ENCODE data around the gene MRAP2. TPM values are rescaled to one million over a fixed set of nuclear protein-coding genes. Genes with fewer than 3 reads are reported as not detected.

The MRAP2 gene
- polyA plus RNA-seq, 6 donors from 2014 or later = 0.12 to 0.54 TPM; not detected in 4

DNA sequence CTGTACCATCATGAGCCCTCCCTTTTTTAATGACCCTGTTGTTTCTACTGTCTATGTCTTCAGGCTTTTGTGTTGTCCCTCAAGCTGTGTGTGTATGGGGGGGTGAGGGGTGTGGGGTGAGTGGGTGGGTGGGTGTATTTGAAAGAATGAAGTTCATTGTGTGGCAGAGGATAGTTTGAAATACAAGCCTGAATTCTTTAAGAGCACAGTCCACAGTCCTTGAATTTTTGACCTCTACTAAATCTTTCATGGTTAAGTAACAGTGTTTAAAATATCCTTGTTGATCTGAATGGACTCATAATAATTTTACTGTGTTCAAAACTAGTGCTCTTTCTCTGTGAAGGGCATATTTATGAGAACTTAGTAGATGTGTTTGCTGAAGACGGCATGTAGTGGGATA is 10.0 kb downstream of the MRAP2 start:
- peaks cover 0 to 4% (median 0%) of the 10 kb centered on the region in 7 donors for H3K9me3 Mint-ChIP-seq
- H3K27ac Mint-ChIP-seq = no peak overlapping the region
- ATAC-seq (ENCODE audit: low read depth in 2 of 2) (no peak), DNase-seq (no peak)
- no peak overlapping the region for H3K4me3 Mint-ChIP-seq
- no peaks in the 10 kb centered on the region for H3K4me1 Mint-ChIP-seq
- H3K27me3 Mint-ChIP-seq = peaks cover 15 to 36% (median 29%) of the 10 kb centered on the region in 3 donors
- H3K36me3 Mint-ChIP-seq = no peaks in the 10 kb centered on the region

DNA sequence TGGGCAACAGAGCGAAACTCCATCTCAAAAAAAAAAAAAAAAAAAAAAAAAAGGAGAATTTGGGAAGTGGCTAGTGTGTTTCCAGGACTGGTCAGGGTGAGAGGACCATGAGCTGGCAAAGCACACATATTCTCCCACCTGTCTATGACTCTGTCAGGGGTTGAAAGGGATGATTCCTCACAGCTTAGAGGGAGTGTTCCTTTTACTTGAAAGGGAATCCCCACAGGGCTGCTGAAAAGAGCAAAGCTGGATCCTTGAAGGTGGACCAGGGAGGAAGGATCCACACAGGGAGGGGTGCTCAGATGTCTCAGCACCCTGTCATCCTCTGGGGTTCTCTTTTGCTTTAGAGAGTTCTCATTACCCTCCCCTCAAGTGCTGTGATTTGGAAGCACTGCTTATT is 13.2 kb downstream of the MRAP2 start:
- no peaks in the 10 kb centered on the region for H3K36me3 Mint-ChIP-seq
- no peaks in the 10 kb centered on the region for H3K4me1 Mint-ChIP-seq
- DNase-seq = no peak
- H3K4me3 Mint-ChIP-seq = no peak overlapping the region
- no peak for ATAC-seq (ENCODE audit: low read depth in 2 of 2)
- H3K27me3 Mint-ChIP-seq = peaks cover 7 to 25% (median 10%) of the 10 kb centered on the region in 3 donors
- peaks cover 0 to 4% (median 0%) of the 10 kb centered on the region in 7 donors for H3K9me3 Mint-ChIP-seq
- H3K27ac Mint-ChIP-seq = no peak overlapping the region

DNA sequence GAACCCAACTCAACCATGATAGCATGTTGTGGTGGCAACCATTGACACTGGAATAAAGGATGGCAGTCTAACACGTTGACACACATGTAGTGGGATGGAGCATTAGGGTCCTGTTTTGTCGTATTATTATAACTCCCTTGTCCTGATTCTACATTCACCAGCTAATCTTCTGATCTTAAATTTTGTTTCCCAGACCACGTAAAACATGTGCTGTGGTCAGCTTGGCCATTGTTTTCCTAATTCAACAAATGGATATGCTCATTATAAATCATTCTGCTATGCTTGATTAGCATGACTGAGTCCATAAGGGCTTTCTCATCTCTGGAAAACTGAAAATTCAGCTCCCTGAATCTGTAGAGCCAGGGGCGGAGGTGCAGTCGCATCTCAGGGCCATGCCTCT is 15.0 kb downstream of the MRAP2 start:
- no peak overlapping the region for H3K27ac Mint-ChIP-seq
- no peak overlapping the region for H3K4me3 Mint-ChIP-seq
- H3K9me3 Mint-ChIP-seq = peaks cover 0 to 3% (median 0%) of the 10 kb centered on the region in 7 donors
- DNase-seq (no peak), ATAC-seq (ENCODE audit: low read depth in 2 of 2) (no peak)
- peaks cover 0 to 20% (median 17%) of the 10 kb centered on the region in 3 donors for H3K27me3 Mint-ChIP-seq
- no peaks in the 10 kb centered on the region for H3K36me3 Mint-ChIP-seq
- no peaks in the 10 kb centered on the region for H3K4me1 Mint-ChIP-seq

DNA sequence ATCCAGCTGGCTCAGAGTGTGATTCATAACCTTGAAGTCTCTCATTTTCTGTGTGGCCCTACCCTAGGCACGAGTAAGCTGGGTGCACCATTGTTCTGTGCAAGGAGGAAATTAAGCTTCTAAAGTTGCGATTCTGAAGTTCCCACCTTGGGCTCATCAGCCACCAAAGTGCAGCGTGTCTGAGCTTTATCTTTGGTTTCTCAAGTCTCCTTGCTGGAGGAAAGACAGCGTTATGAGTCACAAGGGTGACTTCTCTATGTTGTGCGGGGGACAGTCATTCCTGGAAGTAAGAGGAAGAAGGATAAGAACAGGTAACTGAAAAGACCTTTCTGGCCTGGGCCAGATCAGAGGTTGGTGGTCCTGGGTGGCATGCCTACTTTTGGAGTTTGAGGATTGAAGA is 16.8 kb downstream of the MRAP2 start:
- DNase-seq (no peak), ATAC-seq (ENCODE audit: low read depth in 2 of 2) (no peak)
- Mint-ChIP-seq H3K27me3 (peaks cover 0 to 25% (median 17%) of the 10 kb centered on the region in 3 donors), H3K4me3 (no peak overlapping the region), H3K36me3 (no peaks in the 10 kb centered on the region), H3K4me1 (no peaks in the 10 kb centered on the region), H3K27ac (no peak overlapping the region), H3K9me3 (no peaks in the 10 kb centered on the region)

DNA sequence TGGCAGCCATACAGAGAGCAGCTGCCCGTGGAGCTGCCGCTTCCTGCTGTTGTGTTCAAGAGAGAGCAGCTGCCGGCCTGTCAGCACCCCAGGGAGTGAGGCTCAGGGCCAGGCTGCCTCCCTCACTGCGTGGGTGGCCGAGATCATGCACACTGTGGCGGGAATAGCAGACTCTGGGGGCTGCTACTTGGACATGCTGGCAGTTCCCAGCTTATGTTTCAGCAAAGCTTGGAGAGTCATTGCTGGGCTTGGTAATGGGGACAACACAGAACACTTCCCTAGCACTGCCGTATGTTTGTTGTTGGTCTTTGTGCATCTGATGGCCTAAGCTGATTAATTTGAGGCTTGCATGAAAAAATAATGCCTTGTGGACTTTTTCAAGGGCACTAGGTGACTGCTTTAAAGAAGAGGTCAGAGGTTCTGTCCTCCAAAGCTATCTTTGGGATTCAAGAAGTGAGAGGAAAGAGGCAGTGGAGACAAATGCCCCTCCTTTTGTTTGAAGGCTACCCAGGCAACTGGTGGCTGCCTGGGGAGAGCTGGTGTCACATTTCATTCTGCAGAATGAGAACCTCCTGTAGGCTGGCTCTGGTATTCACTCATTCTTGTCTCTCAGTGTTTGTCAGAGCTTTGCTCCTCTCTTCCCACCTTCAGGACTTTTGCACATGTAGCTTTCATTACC is 18.8 kb downstream of the MRAP2 start:
- H3K27ac Mint-ChIP-seq = no peak overlapping the region
- no peak overlapping the region for H3K4me3 Mint-ChIP-seq
- H3K4me1 Mint-ChIP-seq = no peaks in the 10 kb centered on the region
- ATAC-seq (ENCODE audit: low read depth in 2 of 2) (no peak), DNase-seq (no peak)
- H3K36me3 Mint-ChIP-seq = no peaks in the 10 kb centered on the region
- peaks cover 0 to 23% (median 17%) of the 10 kb centered on the region in 3 donors for H3K27me3 Mint-ChIP-seq
- H3K9me3 Mint-ChIP-seq = no peaks in the 10 kb centered on the region

DNA sequence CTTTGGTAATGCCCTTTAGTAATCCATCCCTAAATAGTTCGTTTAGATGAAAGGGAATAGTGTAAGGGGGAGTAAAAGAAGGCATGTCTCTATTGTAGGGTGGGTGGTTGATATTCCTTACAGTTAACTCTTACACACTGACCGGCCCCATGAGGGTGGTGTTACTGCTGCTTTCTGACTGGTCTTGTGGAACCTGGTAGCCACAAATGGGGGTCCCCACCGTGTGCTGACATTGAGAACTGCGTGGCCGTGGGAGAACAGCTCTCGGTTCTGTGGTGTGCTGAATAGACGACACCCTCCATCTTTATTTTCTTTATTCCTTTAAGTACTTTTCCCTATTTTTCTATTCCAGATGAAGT is 19.3 kb downstream of the MRAP2 start:
- Mint-ChIP-seq H3K4me1 (no peaks in the 10 kb centered on the region), H3K27me3 (peaks cover 0 to 19% (median 17%) of the 10 kb centered on the region in 3 donors), H3K27ac (no peak overlapping the region), H3K4me3 (no peak overlapping the region), H3K36me3 (no peaks in the 10 kb centered on the region), H3K9me3 (no peaks in the 10 kb centered on the region)
- DNase-seq (no peak), ATAC-seq (ENCODE audit: low read depth in 2 of 2) (no peak)

DNA sequence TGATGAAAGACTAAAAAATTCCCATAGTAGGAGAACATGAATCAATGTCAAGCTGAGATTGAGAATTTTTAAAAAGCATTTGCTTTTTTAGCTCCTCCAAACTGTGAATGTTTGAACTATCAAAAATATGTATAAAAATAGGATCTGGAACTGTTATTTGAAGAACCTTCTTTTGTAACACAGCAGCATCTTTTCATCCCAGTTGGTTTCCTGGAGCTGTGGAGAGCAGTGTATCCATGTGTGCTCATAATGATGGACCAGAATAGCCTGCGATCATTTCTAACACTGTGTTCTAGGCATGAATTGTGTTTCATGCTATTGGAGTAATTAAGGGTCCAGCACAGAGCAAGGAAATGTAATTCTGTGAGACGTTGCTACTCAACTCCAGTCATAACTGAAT is 22.1 kb downstream of the MRAP2 start:
- DNase-seq (no peak), ATAC-seq (ENCODE audit: low read depth in 2 of 2) (no peak)
- Mint-ChIP-seq H3K27ac (no peak overlapping the region), H3K36me3 (no peaks in the 10 kb centered on the region), H3K9me3 (no peaks in the 10 kb centered on the region), H3K4me3 (no peak overlapping the region), H3K4me1 (no peaks in the 10 kb centered on the region), H3K27me3 (peaks cover 0 to 17% (median 7%) of the 10 kb centered on the region in 3 donors)

DNA sequence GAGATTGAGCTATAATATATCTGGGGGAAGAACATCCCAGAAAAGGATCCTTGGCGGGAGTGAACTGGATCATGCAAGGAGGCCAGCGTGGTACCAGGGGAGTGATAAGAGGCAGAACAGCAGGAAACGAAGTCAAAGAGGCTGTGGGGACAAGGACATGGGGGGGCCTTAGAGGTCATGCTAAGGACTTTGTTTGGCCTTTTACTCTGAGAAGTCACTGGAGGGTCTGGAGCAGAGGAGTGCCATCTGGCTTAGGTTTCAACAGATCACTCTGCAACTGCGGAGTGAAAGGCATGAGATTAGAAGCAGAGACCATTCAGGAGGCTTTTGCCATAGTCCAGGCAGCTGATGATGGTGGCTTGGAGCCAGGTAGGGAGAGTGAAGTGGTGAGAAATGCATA is 24.3 kb downstream of the MRAP2 start:
- H3K27ac Mint-ChIP-seq = no peak overlapping the region
- DNase-seq (no peak), ATAC-seq (ENCODE audit: low read depth in 2 of 2) (no peak)
- no peaks in the 10 kb centered on the region for H3K4me1 Mint-ChIP-seq
- no peak overlapping the region for H3K4me3 Mint-ChIP-seq
- peaks cover 0 to 7% (median 3%) of the 10 kb centered on the region in 3 donors for H3K27me3 Mint-ChIP-seq
- no peaks in the 10 kb centered on the region for H3K9me3 Mint-ChIP-seq
- H3K36me3 Mint-ChIP-seq = no peaks in the 10 kb centered on the region

DNA sequence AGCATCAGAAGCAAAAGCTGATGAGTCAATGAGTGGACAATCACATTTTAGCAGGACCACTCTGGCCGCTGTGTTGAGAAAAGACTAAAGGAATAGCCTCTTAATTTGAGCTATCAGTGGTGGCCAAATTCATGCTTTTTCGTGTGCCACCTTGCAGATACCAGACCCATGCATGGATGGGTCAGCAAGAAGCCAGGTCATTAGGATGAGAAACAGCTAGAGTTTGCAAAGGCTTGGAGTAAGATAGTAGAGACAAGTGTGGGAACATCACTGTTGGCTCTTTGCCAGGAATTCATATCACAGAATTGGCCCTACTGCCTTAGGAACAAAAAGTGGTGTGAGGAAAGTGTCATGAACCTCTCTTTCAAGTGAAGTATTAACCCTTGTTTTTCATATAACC is 25.5 kb downstream of the MRAP2 start:
- Mint-ChIP-seq H3K4me1 (no peaks in the 10 kb centered on the region), H3K9me3 (no peaks in the 10 kb centered on the region), H3K36me3 (no peaks in the 10 kb centered on the region), H3K27me3 (peaks cover 0 to 7% (median 0%) of the 10 kb centered on the region in 3 donors), H3K4me3 (no peak overlapping the region), H3K27ac (no peak overlapping the region)
- ATAC-seq (ENCODE audit: low read depth in 2 of 2) = no peak
- no peak for DNase-seq

DNA sequence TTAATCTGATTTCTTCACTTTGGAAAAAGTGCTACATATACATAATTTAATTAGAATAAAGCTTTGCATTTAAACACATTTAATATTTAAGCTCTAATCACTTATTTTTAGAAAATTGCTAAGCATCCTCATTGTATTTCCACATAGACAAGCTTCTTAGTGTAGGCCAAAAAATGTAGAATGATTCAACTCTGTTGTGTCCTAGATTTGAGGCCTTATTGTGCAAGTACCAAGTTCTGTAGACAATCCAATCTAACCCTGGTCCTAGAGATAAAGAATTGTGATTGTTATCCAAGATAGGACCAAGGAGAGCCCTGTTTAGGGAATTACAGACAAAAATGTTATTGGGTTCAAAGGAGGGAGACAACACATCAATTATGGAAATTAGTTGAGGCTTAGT is 27.6 kb downstream of the MRAP2 start:
- ATAC-seq (ENCODE audit: low read depth in 2 of 2) (no peak), DNase-seq (no peak)
- Mint-ChIP-seq H3K27me3 (no peaks in the 10 kb centered on the region), H3K4me3 (no peak overlapping the region), H3K27ac (no peak overlapping the region), H3K9me3 (no peaks in the 10 kb centered on the region), H3K36me3 (no peaks in the 10 kb centered on the region), H3K4me1 (no peaks in the 10 kb centered on the region)

DNA sequence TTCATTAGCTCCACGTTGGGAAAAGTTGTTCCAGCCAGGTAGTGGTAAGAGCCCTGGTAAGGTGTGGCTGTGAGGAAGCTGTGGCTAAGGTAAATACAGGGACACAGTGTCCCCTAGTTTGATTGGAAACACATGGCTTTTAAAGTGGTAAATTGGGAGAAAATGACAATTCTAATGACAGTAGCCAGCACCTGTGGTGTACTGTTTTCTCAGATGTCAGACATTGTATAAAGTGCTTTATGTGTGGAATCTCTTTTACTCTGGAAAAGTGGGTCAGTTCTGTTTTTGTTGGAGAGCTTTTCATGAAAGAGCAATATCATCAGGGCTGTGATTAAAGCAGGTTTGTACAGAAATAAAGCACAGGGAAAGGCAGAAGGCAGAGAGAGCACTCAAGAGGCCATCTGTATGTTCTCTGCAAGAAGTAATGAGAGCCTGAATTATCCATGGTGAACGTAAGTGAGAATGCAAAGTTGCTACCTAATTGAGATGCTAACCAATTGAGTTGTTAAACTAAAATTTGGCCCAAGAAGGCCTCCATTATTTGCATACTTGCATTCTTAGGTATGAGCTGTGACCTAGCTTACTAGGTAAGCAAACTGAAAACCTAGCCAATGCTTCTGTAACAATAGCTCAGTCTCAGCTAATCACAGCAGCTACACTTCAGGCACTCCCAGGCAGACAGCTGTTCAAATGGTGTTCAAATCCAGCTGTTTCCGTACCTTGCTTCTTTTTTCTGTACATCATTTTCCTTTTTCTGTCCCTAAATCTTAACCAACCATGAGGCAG is 28.2 kb downstream of the MRAP2 start:
- H3K4me1 Mint-ChIP-seq = no peaks in the 10 kb centered on the region
- no peak for ATAC-seq (ENCODE audit: low read depth in 2 of 2)
- H3K9me3 Mint-ChIP-seq = no peaks in the 10 kb centered on the region
- no peaks in the 10 kb centered on the region for H3K36me3 Mint-ChIP-seq
- peak overlapping the region in 1 of 6 donors; percentile 3 for H3K27ac Mint-ChIP-seq
- no peaks in the 10 kb centered on the region for H3K27me3 Mint-ChIP-seq
- no peak for DNase-seq
- no peak overlapping the region for H3K4me3 Mint-ChIP-seq

DNA sequence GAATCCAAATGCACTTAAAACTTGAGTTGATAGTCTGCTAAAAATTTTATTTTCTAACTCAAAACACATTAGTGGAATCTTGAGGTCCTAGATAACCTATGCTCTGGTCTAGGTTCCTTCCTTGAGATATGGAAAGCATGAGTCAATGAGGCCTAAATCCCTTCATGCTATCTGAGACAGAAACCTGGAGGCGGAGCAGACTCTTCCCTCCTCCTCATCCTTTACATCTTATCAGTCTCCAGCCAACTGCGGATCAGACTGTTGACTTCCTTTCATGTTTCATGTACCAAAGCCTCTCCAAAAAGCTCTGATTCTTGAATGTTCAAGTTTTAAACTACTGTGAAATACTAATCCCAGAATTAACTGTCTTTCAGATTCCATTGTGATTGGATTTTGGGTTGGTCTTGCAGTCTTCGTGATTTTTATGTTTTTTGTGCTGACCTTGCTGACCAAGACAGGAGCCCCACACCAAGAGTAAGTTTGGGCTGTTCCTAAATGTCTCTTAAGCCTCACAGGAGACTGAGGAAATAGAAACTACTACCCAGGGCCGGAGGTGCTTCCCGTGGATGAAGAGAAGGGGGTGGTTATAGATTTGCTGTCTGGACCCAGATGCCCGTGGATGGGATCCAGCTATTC is 29.1 kb downstream of the MRAP2 start:
- ATAC-seq (ENCODE audit: low read depth in 2 of 2) = no peak
- Mint-ChIP-seq H3K27ac (no peak overlapping the region), H3K27me3 (no peaks in the 10 kb centered on the region), H3K4me3 (no peak overlapping the region), H3K36me3 (no peaks in the 10 kb centered on the region), H3K9me3 (no peaks in the 10 kb centered on the region), H3K4me1 (no peaks in the 10 kb centered on the region)
- no peak for DNase-seq

DNA sequence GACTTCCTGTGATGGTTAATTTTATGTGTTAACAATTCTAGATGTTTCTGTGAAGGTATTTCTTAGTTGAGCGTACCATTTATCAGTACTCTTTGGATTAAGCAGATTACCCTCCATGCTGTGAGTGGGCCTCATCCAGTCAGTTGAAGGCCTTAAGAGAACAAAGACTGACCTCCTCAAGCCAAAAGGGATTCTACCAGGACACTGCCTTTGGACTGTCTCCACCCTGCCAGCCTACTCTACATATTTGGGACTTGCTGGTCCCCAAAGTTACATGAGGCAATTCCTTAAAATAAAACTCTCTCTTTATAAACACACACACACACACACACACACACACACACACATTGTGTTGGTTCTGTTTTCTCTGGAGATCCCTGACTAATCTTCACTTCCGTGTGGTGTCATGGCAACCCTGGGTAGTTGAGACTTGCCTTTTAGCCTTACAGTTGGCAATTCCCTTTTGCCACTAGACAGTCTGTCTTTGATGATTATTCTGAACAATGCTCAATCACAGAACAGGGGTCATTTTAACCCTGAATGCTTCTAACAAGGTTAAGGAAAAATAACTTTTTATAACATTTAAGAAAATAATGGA is 32.2 kb downstream of the MRAP2 start:
- Mint-ChIP-seq H3K4me1 (no peaks in the 10 kb centered on the region), H3K36me3 (peaks cover 0 to 9% of the 10 kb centered on the region in 2 donors), H3K27ac (no peak overlapping the region), H3K4me3 (no peak overlapping the region), H3K9me3 (peaks cover 0 to 19% (median 5%) of the 10 kb centered on the region in 7 donors), H3K27me3 (no peaks in the 10 kb centered on the region)
- no peak for DNase-seq
- no peak for ATAC-seq (ENCODE audit: low read depth in 2 of 2)

All from naive B cell (primary cell).